D721Med (cell line): ENCODE data around the gene TESK2.

Source experiments
- DNase-seq: peaks from one replicate; pipeline ENCODE4 v3.0.0; 2011; ENCODE audit warnings: low spot score; ENCODE audit not compliant: insufficient read length
- FAIRE-seq: peaks from 2 replicates; lab custom pipeline; 2011; peaks lifted over from hg19 to GRCh38; lab: Jason Lieb, UNC
- TF ChIP-seq, protein P1 (sequence below): IDR thresholded peaks from 2 replicates; pipeline ENCODE4 v1.5.1; 2012; ENCODE audit warnings: mild to moderate bottlenecking, control low read depth; ENCODE audit not compliant: insufficient read depth; ENCODE audit errors: missing control alignments

Gene TESK2

GRCh38 chr1:45442272-45442671, 48.7 kb downstream of the TESK2 start:
- TF ChIP-seq, protein P1, sequence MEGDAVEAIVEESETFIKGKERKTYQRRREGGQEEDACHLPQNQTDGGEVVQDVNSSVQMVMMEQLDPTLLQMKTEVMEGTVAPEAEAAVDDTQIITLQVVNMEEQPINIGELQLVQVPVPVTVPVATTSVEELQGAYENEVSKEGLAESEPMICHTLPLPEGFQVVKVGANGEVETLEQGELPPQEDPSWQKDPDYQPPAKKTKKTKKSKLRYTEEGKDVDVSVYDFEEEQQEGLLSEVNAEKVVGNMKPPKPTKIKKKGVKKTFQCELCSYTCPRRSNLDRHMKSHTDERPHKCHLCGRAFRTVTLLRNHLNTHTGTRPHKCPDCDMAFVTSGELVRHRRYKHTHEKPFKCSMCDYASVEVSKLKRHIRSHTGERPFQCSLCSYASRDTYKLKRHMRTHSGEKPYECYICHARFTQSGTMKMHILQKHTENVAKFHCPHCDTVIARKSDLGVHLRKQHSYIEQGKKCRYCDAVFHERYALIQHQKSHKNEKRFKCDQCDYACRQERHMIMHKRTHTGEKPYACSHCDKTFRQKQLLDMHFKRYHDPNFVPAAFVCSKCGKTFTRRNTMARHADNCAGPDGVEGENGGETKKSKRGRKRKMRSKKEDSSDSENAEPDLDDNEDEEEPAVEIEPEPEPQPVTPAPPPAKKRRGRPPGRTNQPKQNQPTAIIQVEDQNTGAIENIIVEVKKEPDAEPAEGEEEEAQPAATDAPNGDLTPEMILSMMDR, result no peak
- DNase-seq (no peak), FAIRE-seq (no peak)

DNA sequence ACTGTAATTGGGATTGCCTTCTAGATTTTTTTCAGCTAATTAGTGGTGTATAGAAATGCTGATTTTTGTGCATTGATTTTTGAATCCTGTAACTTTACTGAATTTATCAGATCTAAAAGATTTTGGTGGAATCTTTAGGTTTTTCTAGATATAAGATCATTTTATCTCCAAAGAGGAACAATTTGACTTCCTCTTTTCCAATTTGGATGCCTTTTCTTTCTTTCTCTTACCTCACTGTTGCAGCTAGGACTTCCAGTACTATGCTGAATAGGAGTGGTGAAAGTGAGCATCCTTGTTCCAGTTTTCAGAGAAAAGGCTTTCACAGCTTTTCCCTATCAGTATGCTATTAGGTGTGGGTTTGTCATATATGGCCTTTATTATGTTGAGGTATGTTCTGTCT, 53.6 kb downstream of the TESK2 start:
- TF ChIP-seq, protein P1, result no peak
- no peak for FAIRE-seq
- DNase-seq, result no peak

DNA sequence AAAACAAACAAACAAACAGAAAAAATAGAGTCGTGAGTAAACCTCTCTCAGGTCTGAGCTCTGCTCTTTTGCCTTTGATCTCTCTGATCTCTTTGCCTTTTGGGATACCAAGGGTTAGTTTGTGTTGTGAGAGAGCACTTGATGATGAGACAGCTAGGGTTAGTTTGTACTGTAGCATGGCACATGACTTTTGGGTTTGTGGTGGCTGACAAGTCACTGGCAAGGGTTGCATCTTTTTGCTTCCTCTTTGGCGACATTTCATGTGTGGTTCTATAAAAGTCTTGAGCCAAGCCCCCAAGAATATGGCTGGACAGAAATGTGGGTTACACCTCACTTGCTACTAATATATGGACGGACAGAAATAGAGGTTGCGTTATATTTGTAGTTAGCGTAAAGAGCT, 60.5 kb downstream of the TESK2 start:
- DNase-seq, result no peak
- no peak for FAIRE-seq
- TF ChIP-seq, protein P1, result no peak

DNA sequence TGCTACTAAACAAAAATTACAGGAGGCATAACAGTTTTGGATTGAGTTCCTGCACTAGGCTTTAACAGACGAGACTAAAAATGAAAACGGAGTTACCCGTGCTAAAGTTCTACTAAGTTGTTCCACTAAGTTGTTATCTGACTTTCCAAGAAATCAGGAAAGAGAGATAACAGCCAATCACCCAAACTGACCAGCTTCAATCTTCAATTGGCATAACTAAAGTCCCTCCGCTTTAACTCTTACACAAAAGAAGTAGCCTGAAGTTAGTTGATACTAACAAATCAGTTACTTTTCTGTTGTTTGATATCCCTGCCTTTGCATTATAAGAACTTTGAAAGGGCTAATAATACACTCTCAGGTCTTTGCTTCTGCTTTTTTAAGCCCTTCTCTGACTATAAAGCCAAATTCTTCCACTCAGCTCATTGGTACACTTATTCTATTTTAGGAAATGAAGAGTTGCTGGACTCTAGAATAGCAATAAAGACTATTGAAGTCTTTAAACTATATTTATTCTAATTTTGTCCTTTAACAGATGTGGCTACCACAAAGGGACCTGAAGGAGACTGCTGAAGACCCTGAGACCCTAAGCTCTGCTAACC, 61.3 kb downstream of the TESK2 start:
- FAIRE-seq, result no peak
- TF ChIP-seq, protein P1, result no peak
- no peak for DNase-seq

DNA sequence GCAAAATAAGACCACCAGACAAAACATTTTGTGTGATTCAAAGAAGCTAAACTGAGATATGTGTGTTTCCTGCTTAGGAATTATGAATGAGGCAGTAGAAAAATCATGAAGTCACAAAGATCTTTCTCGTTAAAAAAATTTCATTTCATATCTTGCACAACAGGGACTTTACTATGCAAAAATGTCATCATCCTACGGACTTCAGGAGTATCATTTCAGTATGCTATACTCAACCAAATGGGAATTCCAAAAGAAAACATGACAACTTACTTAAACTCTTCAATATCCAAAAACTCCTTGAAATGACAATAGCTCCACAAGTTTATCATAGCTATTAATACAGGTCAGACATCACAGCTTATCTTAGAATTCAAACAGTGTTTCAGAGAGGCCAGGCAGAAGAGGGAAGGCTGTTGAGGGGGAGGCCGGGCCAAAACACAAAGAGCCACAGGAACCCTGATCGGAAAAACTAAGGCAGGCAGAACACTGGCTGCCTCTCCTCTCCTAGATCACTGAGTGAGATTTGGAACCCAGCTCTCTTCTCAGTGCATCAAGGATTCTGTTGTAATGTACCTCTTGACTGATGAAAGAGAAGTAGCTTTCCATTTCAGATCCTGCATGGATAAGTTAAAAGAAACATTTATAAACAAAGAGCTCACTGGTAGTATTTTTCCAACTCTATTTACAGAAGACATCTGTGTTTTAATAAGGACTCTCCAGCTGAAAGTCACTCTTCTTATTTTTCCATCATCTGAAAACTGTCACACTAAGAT, 66.9 kb downstream of the TESK2 start:
- FAIRE-seq (no peak), DNase-seq (no peak)
- TF ChIP-seq, protein P1, result no peak

- FAIRE-seq (no peak), DNase-seq (no peak)
- TF ChIP-seq, protein P1, result no peak
Measured at GRCh38 chr1:45421935-45422334, 69.0 kb downstream of the TESK2 start.

DNA sequence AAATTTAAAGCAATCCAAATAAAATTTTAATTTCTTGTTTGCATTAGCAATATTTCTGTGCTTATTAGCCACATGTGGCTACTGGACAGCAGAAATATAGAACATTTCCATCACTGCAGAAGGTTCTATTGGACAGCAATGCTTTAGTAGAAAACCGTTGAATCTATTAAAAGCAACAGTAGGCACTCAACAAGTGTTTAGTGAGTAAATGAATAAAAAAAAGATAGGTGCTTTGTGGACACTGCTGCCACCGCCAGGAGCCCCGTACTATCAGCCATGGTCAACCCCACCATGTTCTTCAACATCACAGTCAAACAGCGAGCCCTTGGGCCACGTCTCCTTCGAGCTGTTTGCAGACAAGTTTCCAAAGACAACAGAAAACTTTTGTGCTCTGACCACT, 76.2 kb downstream of the TESK2 start:
- FAIRE-seq, result no peak
- no peak for DNase-seq
- TF ChIP-seq, protein P1, result no peak
